Measurements from ENCODE around the gene SLC12A6.
"Not testable (repeated sequence)": the region's sequence is repeated elsewhere in the genome, so short reads cannot be mapped to it uniquely, and the experiment has no call there.

SLC12A6 gene

GRCh38 chr15:34355241-34355640 lies 17.7 kb upstream of the SLC12A6 start:
- no peak for DNase-seq

GRCh38 chr15:34354286-34354685 lies 16.7 kb upstream of the SLC12A6 start:
- no peak for DNase-seq

GRCh38 chr15:34353627-34354026 lies 16.0 kb upstream of the SLC12A6 start:
- DNase-seq = no peak

- DNase-seq = not testable (repeated sequence)
Measured at GRCh38 chr15:34352996-34353395, 15.4 kb upstream of the SLC12A6 start.

GRCh38 chr15:34349769-34350168 lies 12.2 kb upstream of the SLC12A6 start:
- DNase-seq = no peak

GRCh38 chr15:34348735-34349300 lies 11.2 kb upstream of the SLC12A6 start:
- DNase-seq = no peak

- DNase-seq = no peak
Measured at GRCh38 chr15:34347951-34348638, 10.5 kb upstream of the SLC12A6 start.

GRCh38 chr15:34342737-34343575 lies 5.4 kb upstream of the SLC12A6 start, which contains the start of the genes NOP10 and NUTM1:
NOP10 (minus strand) TSS chr15:34343136; CDS start chr15:34343073, 63 bp downstream.
NUTM1 (plus strand) TSS chr15:34343315; CDS start chr15:34343697, 382 bp downstream.
- DNase-seq = peak; percentile 93

- DNase-seq = not testable (repeated sequence)
Measured at GRCh38 chr15:34342213-34342736, 4.7 kb upstream of the SLC12A6 start.

GRCh38 chr15:34341381-34342212 lies 4.0 kb upstream of the SLC12A6 start:
- no peak for DNase-seq

GRCh38 chr15:34339946-34340345 lies 2.4 kb upstream of the SLC12A6 start:
- no peak for DNase-seq

- no peak for DNase-seq
Measured at GRCh38 chr15:34338347-34338746, 766 bp upstream of the SLC12A6 start.

- DNase-seq = no peak
Measured at GRCh38 chr15:34336991-34337556, 507 bp downstream of the SLC12A6 start.

- no peak for DNase-seq
Measured at GRCh38 chr15:34336231-34336990, 1.2 kb downstream of the SLC12A6 start.

GRCh38 chr15:34335176-34336032 lies 2.2 kb downstream of the SLC12A6 start:
- DNase-seq = no peak

- no peak for DNase-seq
Measured at GRCh38 chr15:34334672-34335071, 2.9 kb downstream of the SLC12A6 start.

- DNase-seq = no peak
Measured at GRCh38 chr15:34332553-34333120, 4.9 kb downstream of the SLC12A6 start.

- DNase-seq = no peak
Measured at GRCh38 chr15:34331809-34332208, 5.8 kb downstream of the SLC12A6 start.

- DNase-seq = no peak
Measured at GRCh38 chr15:34330279-34330678, 7.3 kb downstream of the SLC12A6 start.

GRCh38 chr15:34329006-34329405 lies 8.6 kb downstream of the SLC12A6 start:
- DNase-seq = no peak

All from activated T-cell treated with anti-CD3 and anti-CD28 coated beads, Interleukin-2, amount 50 U/mL, for 1 hour (primary cell).